ENCODE results near the gene TXNDC17. TPM values are rescaled to one million over a fixed set of nuclear protein-coding genes. Genes with fewer than 3 reads are reported as not detected.
"Not testable (repeated sequence)": the region's sequence is repeated elsewhere in the genome, so short reads cannot be mapped to it uniquely, and the experiment has no call there.

TXNDC17 gene
- total RNA-seq = 10 to 100 TPM; 52.6 to 90.6 TPM

- H3K27me3 ChIP-seq (replicated peaks; ENCODE audit: insufficient read depth) = no peaks in the 10 kb centered on the region
- peak within 1 kb of the TSS; percentile 86 for H3K4me3 ChIP-seq
- ATAC-seq (ENCODE audit: insufficient number of reproducible peaks, low FRiP score, low read depth) (peak; percentile 91), DNase-seq (ENCODE audit: low spot score) (peak; percentile 67)
- peaks cover 7 to 30% of the 10 kb centered on the region in 2 donors for H3K4me1 ChIP-seq (ENCODE audit: control insufficient read depth in 1 of 2, low read depth in 2 of 2)
- H3K36me3 ChIP-seq = peaks cover 7% of the 10 kb centered on the region
- TF ChIP-seq, protein P1, sequence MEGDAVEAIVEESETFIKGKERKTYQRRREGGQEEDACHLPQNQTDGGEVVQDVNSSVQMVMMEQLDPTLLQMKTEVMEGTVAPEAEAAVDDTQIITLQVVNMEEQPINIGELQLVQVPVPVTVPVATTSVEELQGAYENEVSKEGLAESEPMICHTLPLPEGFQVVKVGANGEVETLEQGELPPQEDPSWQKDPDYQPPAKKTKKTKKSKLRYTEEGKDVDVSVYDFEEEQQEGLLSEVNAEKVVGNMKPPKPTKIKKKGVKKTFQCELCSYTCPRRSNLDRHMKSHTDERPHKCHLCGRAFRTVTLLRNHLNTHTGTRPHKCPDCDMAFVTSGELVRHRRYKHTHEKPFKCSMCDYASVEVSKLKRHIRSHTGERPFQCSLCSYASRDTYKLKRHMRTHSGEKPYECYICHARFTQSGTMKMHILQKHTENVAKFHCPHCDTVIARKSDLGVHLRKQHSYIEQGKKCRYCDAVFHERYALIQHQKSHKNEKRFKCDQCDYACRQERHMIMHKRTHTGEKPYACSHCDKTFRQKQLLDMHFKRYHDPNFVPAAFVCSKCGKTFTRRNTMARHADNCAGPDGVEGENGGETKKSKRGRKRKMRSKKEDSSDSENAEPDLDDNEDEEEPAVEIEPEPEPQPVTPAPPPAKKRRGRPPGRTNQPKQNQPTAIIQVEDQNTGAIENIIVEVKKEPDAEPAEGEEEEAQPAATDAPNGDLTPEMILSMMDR (IDR thresholded peaks at IDR 0.05) = no peak
- H3K27ac ChIP-seq = peak within 1 kb of the TSS; percentile 77 to 86
- no peaks in the 10 kb centered on the region for H3K9me3 ChIP-seq
Observed at GRCh38 chr17:6640536-6641246, at the start of gene TXNDC17, which contains the start of gene KIAA0753. Gene TXNDC17 (plus strand): TSS chr17:6641060. CDS start chr17:6641083, 23 bp downstream. Gene KIAA0753 (minus strand): TSS chr17:6640711. CDS start chr17:6635103, 5,608 bp downstream.

DNA sequence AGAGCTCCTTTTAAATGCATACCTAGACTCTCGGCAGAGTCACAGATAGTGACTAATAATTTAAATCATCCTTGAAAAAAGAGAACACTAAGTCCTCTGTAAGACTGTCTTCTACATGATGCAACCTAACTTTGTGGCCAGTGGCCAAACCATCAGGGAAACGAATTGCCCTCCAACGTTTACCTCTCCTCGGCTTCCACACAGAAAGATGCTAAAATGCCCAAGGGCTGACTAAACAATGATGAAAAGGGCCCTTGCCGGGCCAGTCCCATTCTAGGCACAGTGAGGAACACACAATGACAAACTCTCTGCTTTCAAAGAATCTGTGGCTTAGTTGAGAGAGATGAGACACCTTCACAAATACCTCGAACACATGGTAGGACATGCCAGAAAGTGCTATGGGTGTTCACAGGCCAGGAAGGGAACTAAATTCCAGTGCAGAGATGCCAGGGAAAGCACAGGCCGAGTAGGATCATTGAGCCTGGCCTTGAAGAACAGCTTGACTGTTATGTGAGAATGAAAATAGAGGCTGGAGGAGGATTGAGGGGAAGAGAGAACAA, 49.2 kb upstream of the TXNDC17 start:
- H3K9me3 ChIP-seq = no peaks in the 10 kb centered on the region
- H3K4me1 ChIP-seq (ENCODE audit: control insufficient read depth in 1 of 2, low read depth in 2 of 2) = no peaks in the 10 kb centered on the region
- peaks cover 52% of the 10 kb centered on the region for H3K36me3 ChIP-seq
- H3K27me3 ChIP-seq (replicated peaks; ENCODE audit: insufficient read depth) = no peaks in the 10 kb centered on the region
- TF ChIP-seq, protein P1 (IDR thresholded peaks at IDR 0.05) = no peak
- no peak overlapping the region for H3K4me3 ChIP-seq
- ATAC-seq (ENCODE audit: insufficient number of reproducible peaks, low FRiP score, low read depth) (no peak), DNase-seq (ENCODE audit: low spot score) (no peak)
- no peak overlapping the region for H3K27ac ChIP-seq

GRCh38 chr17:6592173-6592572, 48.7 kb upstream of the TXNDC17 start:
- no peak for ATAC-seq (ENCODE audit: insufficient number of reproducible peaks, low FRiP score, low read depth)
- H3K9me3 ChIP-seq = no peaks in the 10 kb centered on the region

GRCh38 chr17:6593371-6593770, 47.5 kb upstream of the TXNDC17 start:
- H3K36me3 ChIP-seq = peaks cover 39% of the 10 kb centered on the region
- not testable (repeated sequence) for ATAC-seq (ENCODE audit: insufficient number of reproducible peaks, low FRiP score, low read depth); H3K27ac ChIP-seq; H3K4me1 ChIP-seq (ENCODE audit: control insufficient read depth in 1 of 2, low read depth in 2 of 2); H3K4me3 ChIP-seq; H3K27me3 ChIP-seq (replicated peaks; ENCODE audit: insufficient read depth); DNase-seq (ENCODE audit: low spot score); H3K9me3 ChIP-seq

More at GRCh38 chr17:6592173-6592572, 48.7 kb upstream of the TXNDC17 start:
- Histone ChIP-seq H3K27ac (no peak overlapping the region), H3K4me3 (no peak overlapping the region), H3K27me3 (replicated peaks; ENCODE audit: insufficient read depth) (no peaks in the 10 kb centered on the region), H3K4me1 (ENCODE audit: control insufficient read depth in 1 of 2, low read depth in 2 of 2) (no peaks in the 10 kb centered on the region), H3K36me3 (peaks cover 50% of the 10 kb centered on the region)
- TF ChIP-seq, protein P1 (IDR thresholded peaks at IDR 0.05) = no peak
- no peak for DNase-seq (ENCODE audit: low spot score)

GRCh38 chr17:6596081-6596480, 44.8 kb upstream of the TXNDC17 start:
- ATAC-seq (ENCODE audit: insufficient number of reproducible peaks, low FRiP score, low read depth) (no peak), DNase-seq (ENCODE audit: low spot score) (no peak)
- TF ChIP-seq, protein P1 (IDR thresholded peaks at IDR 0.05) = no peak
- Histone ChIP-seq H3K36me3 (peaks cover 17% of the 10 kb centered on the region), H3K9me3 (no peaks in the 10 kb centered on the region), H3K4me1 (ENCODE audit: control insufficient read depth in 1 of 2, low read depth in 2 of 2) (peaks cover 13 to 19% of the 10 kb centered on the region in 2 donors), H3K4me3 (no peak overlapping the region), H3K27me3 (replicated peaks; ENCODE audit: insufficient read depth) (no peaks in the 10 kb centered on the region), H3K27ac (no peak overlapping the region)

Data from thoracic aorta (tissue), 2 donors.